Stimulated activated naive CD8-positive, alpha-beta T cell treated with anti-CD3 and anti-CD28 coated beads, Interleukin-15, amount 100 ng/mL, for 72 hours (primary cell): ENCODE data around the gene KLHL17.

Experiments used
- ATAC-seq: fragments of 150-1000 bp; cut with Tn5 transposase; 2 replicates; pipeline ENCODE4 v1.10.0; 2021; ENCODE audit warnings: mild to moderate bottlenecking, moderate library complexity
- DNase-seq, 2 donors: peaks; one replicate each; pipeline ENCODE4 v3.0.0; 2021 to 2022
- H3K27ac Mint-ChIP-seq, 2 donors: one replicate each; pipeline ENCODE4 v1.8.0; 2022; ENCODE audit warnings: mild to moderate bottlenecking in 2 of 2, mixed read lengths in 2 of 2, moderate library complexity in 2 of 2
- H3K27me3 Mint-ChIP-seq: one replicate; pipeline ENCODE4 v1.8.0; 2022; ENCODE audit warnings: mixed read lengths
- H3K4me1 Mint-ChIP-seq: one replicate; pipeline ENCODE4 v1.8.0; 2022; ENCODE audit warnings: mild to moderate bottlenecking, mixed read lengths
- H3K4me3 Mint-ChIP-seq, 2 donors: one replicate each; pipeline ENCODE4 v1.8.0; 2022; ENCODE audit warnings: mild to moderate bottlenecking in 2 of 2, mixed read lengths in 2 of 2, moderate library complexity in 1 of 2
- H3K9me3 Mint-ChIP-seq, 2 donors: one replicate each; pipeline ENCODE4 v1.8.0; 2022; ENCODE audit warnings: mixed read lengths in 2 of 2

KLHL17 gene

GRCh38 chr1:960363-961131, at the start of gene KLHL17:
TSS of gene KLHL17 (plus strand) at chr1:960584. CDS start at chr1:960694, 110 bp downstream.
- peak; percentile 63 for ATAC-seq
- DNase-seq: peak; percentile 77 to 83
- Mint-ChIP-seq H3K9me3 (no peaks in the 10 kb centered on the region), H3K27me3 (no peaks in the 10 kb centered on the region), H3K27ac (peak within 1 kb of the TSS; percentile 88 to 91), H3K4me3 (peak within 1 kb of the TSS; percentile 92 to 97), H3K4me1 (peaks cover 37% of the 10 kb centered on the region)

GRCh38 chr1:910881-911721, 49.3 kb upstream of the KLHL17 start:
- no peak overlapping the region for H3K4me3 Mint-ChIP-seq
- no peak for ATAC-seq
- no peak overlapping the region for H3K27ac Mint-ChIP-seq
- peaks cover 85% of the 10 kb centered on the region for H3K27me3 Mint-ChIP-seq
- H3K9me3 Mint-ChIP-seq: no peaks in the 10 kb centered on the region
- peaks cover 16% of the 10 kb centered on the region for H3K4me1 Mint-ChIP-seq
- DNase-seq: peak in 1 of 2 donors; percentile 7

GRCh38 chr1:911875-912739, 48.3 kb upstream of the KLHL17 start:
- ATAC-seq: no peak
- no peak overlapping the region for H3K27ac Mint-ChIP-seq

GRCh38 chr1:912740-913301, 47.6 kb upstream of the KLHL17 start:
- ATAC-seq (peak; percentile 27), DNase-seq (no peak)
- peaks cover 10% of the 10 kb centered on the region for H3K4me1 Mint-ChIP-seq
- H3K9me3 Mint-ChIP-seq: no peaks in the 10 kb centered on the region
- no peak overlapping the region for H3K4me3 Mint-ChIP-seq
- no peak overlapping the region for H3K27ac Mint-ChIP-seq
- peaks cover 80% of the 10 kb centered on the region for H3K27me3 Mint-ChIP-seq

More at GRCh38 chr1:911875-912739, 48.3 kb upstream of the KLHL17 start:
- no peaks in the 10 kb centered on the region for H3K9me3 Mint-ChIP-seq
- H3K4me1 Mint-ChIP-seq: peaks cover 10% of the 10 kb centered on the region
- H3K4me3 Mint-ChIP-seq: no peak overlapping the region
- DNase-seq: no peak
- H3K27me3 Mint-ChIP-seq: peaks cover 80% of the 10 kb centered on the region

- H3K4me1 Mint-ChIP-seq: peaks cover 10% of the 10 kb centered on the region
- peak; percentile 8 for ATAC-seq
- H3K4me3 Mint-ChIP-seq: no peak overlapping the region
- H3K27me3 Mint-ChIP-seq: peaks cover 80% of the 10 kb centered on the region
- H3K9me3 Mint-ChIP-seq: no peaks in the 10 kb centered on the region
- no peak for DNase-seq
- no peak overlapping the region for H3K27ac Mint-ChIP-seq
Observed at GRCh38 chr1:913491-914130, 46.8 kb upstream of the KLHL17 start.

- no peak overlapping the region for H3K27ac Mint-ChIP-seq
- no peaks in the 10 kb centered on the region for H3K9me3 Mint-ChIP-seq
- peaks cover 10% of the 10 kb centered on the region for H3K4me1 Mint-ChIP-seq
- no peak for ATAC-seq
- peaks cover 87% of the 10 kb centered on the region for H3K27me3 Mint-ChIP-seq
- H3K4me3 Mint-ChIP-seq: no peak overlapping the region
- DNase-seq: no peak
Observed at GRCh38 chr1:914131-914890, 46.1 kb upstream of the KLHL17 start.

- H3K9me3 Mint-ChIP-seq: no peaks in the 10 kb centered on the region
- H3K4me1 Mint-ChIP-seq: peaks cover 10% of the 10 kb centered on the region
- ATAC-seq: no peak
- peak overlapping the region in 1 of 2 donors; percentile 34 for H3K27ac Mint-ChIP-seq
- H3K4me3 Mint-ChIP-seq: no peak overlapping the region
- peaks cover 90% of the 10 kb centered on the region for H3K27me3 Mint-ChIP-seq
- DNase-seq: no peak
Observed at GRCh38 chr1:914891-915280, 45.5 kb upstream of the KLHL17 start.

GRCh38 chr1:915295-916172, 44.9 kb upstream of the KLHL17 start:
- Mint-ChIP-seq H3K4me3 (no peak overlapping the region), H3K9me3 (no peaks in the 10 kb centered on the region), H3K27me3 (peaks cover 92% of the 10 kb centered on the region), H3K27ac (no peak overlapping the region), H3K4me1 (peaks cover 13% of the 10 kb centered on the region)
- DNase-seq (no peak), ATAC-seq (no peak)

- peaks cover 92% of the 10 kb centered on the region for H3K27me3 Mint-ChIP-seq
- no peaks in the 10 kb centered on the region for H3K9me3 Mint-ChIP-seq
- H3K27ac Mint-ChIP-seq: no peak overlapping the region
- H3K4me3 Mint-ChIP-seq: no peak overlapping the region
- H3K4me1 Mint-ChIP-seq: peaks cover 13% of the 10 kb centered on the region
- DNase-seq (no peak), ATAC-seq (no peak)
Observed at GRCh38 chr1:916173-917075, 44.0 kb upstream of the KLHL17 start.

GRCh38 chr1:917076-917459, 43.3 kb upstream of the KLHL17 start:
- ATAC-seq: no peak

GRCh38 chr1:917466-918091, 42.8 kb upstream of the KLHL17 start:
- Mint-ChIP-seq H3K4me3 (no peak overlapping the region), H3K27ac (no peak overlapping the region), H3K4me1 (peaks cover 17% of the 10 kb centered on the region), H3K9me3 (no peaks in the 10 kb centered on the region), H3K27me3 (peaks cover 92% of the 10 kb centered on the region)
- ATAC-seq (no peak), DNase-seq (no peak)

More at GRCh38 chr1:917076-917459, 43.3 kb upstream of the KLHL17 start:
- Mint-ChIP-seq H3K9me3 (no peaks in the 10 kb centered on the region), H3K4me3 (no peak overlapping the region), H3K4me1 (peaks cover 17% of the 10 kb centered on the region), H3K27me3 (peaks cover 92% of the 10 kb centered on the region), H3K27ac (no peak overlapping the region)
- no peak for DNase-seq

- DNase-seq: no peak
- Mint-ChIP-seq H3K4me1 (peaks cover 22% of the 10 kb centered on the region), H3K4me3 (no peak overlapping the region), H3K27me3 (peaks cover 92% of the 10 kb centered on the region), H3K27ac (no peak overlapping the region), H3K9me3 (no peaks in the 10 kb centered on the region)
- ATAC-seq: no peak
Observed at GRCh38 chr1:918353-918752, 42.0 kb upstream of the KLHL17 start.
